ENCODE results near the gene NME8. TPM values are rescaled to one million over a fixed set of nuclear protein-coding genes. Genes with fewer than 3 reads are reported as not detected.
"Not testable (repeated sequence)": the region's sequence is repeated elsewhere in the genome, so short reads cannot be mapped to it uniquely, and the experiment has no call there.

NME8 gene
- total RNA-seq (2021) (not detected in 2 replicates), Bru-seq, nascent RNA (not detected), BruChase-seq, experiment 1, labeled RNA remaining after a 2-hour chase (not detected), BruChase-seq, experiment 2, labeled RNA remaining after a 6-hour chase (percentile 16 among the genes with signal in this experiment)
- long read RNA-seq: 0 reads

GRCh38 chr7:37848297-37848696 lies at the start of gene NME8:
NME8 (plus strand) TSS chr7:37848597; CDS start chr7:37850267, 1,670 bp downstream.
- TF ChIP-seq CTCF (conservative IDR thresholded peaks at IDR 0.05; ENCODE audit: low read depth, low read length) (no peak), EZH2 (IDR thresholded peaks at IDR 0.05; ENCODE audit: borderline replicate concordance, low read depth, low read length, poor library complexity, severe bottlenecking) (no peak)
- no peaks in the 10 kb centered on the region for H3K4me1 ChIP-seq (ENCODE audit: insufficient read depth, low read length, poor library complexity, severe bottlenecking)
- no peak for DNase-seq (ENCODE audit: low spot score)
- H3K27ac ChIP-seq (ENCODE audit: low read depth, low read length, poor library complexity, severe bottlenecking): no peak within 1 kb of the TSS
- no peaks in the 10 kb centered on the region for H3K36me3 ChIP-seq (ENCODE audit: insufficient read depth, low read length, poor library complexity, severe bottlenecking)
- ChIA-PET POLR2A (ENCODE audit: low non-redundant PET) (no interaction called here), CTCF (no interaction called here)
- H3K4me3 ChIP-seq (ENCODE audit: low read depth, low read length, poor library complexity, severe bottlenecking): no peak within 1 kb of the TSS
- H3K9me3 ChIP-seq (ENCODE audit: low read depth, low read length, poor library complexity, severe bottlenecking): no peaks in the 10 kb centered on the region
- BruUV-seq (replicated peaks): no TSS peak
- H3K27me3 ChIP-seq (replicated peaks; ENCODE audit: insufficient read depth, low read depth, low read length, poor library complexity): no peaks in the 10 kb centered on the region
- intact Hi-C loops (cut with micrococcal nuclease; ENCODE audit: unreplicated experiment): no loop called here

GRCh38 chr7:37806152-37806551 lies 42.2 kb upstream of the NME8 start:
- Histone ChIP-seq H3K9me3 (ENCODE audit: low read depth, low read length, poor library complexity, severe bottlenecking) (no peaks in the 10 kb centered on the region), H3K4me3 (ENCODE audit: low read depth, low read length, poor library complexity, severe bottlenecking) (no peak overlapping the region), H3K27me3 (replicated peaks; ENCODE audit: insufficient read depth, low read depth, low read length, poor library complexity) (no peaks in the 10 kb centered on the region), H3K27ac (ENCODE audit: low read depth, low read length, poor library complexity, severe bottlenecking) (no peak overlapping the region), H3K36me3 (ENCODE audit: insufficient read depth, low read length, poor library complexity, severe bottlenecking) (no peaks in the 10 kb centered on the region), H3K4me1 (ENCODE audit: insufficient read depth, low read length, poor library complexity, severe bottlenecking) (no peaks in the 10 kb centered on the region)
- ChIA-PET POLR2A (ENCODE audit: low non-redundant PET) (no interaction called here), CTCF (no interaction called here)
- DNase-seq (ENCODE audit: low spot score): no peak
- no peak for TF ChIP-seq CTCF (conservative IDR thresholded peaks at IDR 0.05; ENCODE audit: low read depth, low read length)
- no peak for TF ChIP-seq EZH2 (IDR thresholded peaks at IDR 0.05; ENCODE audit: borderline replicate concordance, low read depth, low read length, poor library complexity, severe bottlenecking)
- no TSS peak for BruUV-seq (replicated peaks)
- intact Hi-C loops (cut with micrococcal nuclease; ENCODE audit: unreplicated experiment): no loop called here

GRCh38 chr7:37812161-37812580 lies 36.2 kb upstream of the NME8 start:
- CTCF ChIA-PET; H3K27ac ChIP-seq (ENCODE audit: low read depth, low read length, poor library complexity, severe bottlenecking): not testable (repeated sequence)

GRCh38 chr7:37815671-37816371 lies 32.6 kb upstream of the NME8 start:
- Histone ChIP-seq H3K9me3 (ENCODE audit: low read depth, low read length, poor library complexity, severe bottlenecking) (no peaks in the 10 kb centered on the region), H3K36me3 (ENCODE audit: insufficient read depth, low read length, poor library complexity, severe bottlenecking) (no peaks in the 10 kb centered on the region), H3K27me3 (replicated peaks; ENCODE audit: insufficient read depth, low read depth, low read length, poor library complexity) (no peaks in the 10 kb centered on the region), H3K4me1 (ENCODE audit: insufficient read depth, low read length, poor library complexity, severe bottlenecking) (no peaks in the 10 kb centered on the region), H3K27ac (ENCODE audit: low read depth, low read length, poor library complexity, severe bottlenecking) (no peak overlapping the region), H3K4me3 (ENCODE audit: low read depth, low read length, poor library complexity, severe bottlenecking) (no peak overlapping the region)
- TF ChIP-seq CTCF (conservative IDR thresholded peaks at IDR 0.05; ENCODE audit: low read depth, low read length): no peak
- no peak for TF ChIP-seq EZH2 (IDR thresholded peaks at IDR 0.05; ENCODE audit: borderline replicate concordance, low read depth, low read length, poor library complexity, severe bottlenecking)
- CTCF ChIA-PET: no interaction called here
- POLR2A ChIA-PET (ENCODE audit: low non-redundant PET): no interaction called here
- DNase-seq (ENCODE audit: low spot score): no peak
- intact Hi-C loops (cut with micrococcal nuclease; ENCODE audit: unreplicated experiment): no loop called here
- no TSS peak for BruUV-seq (replicated peaks)

More at GRCh38 chr7:37812161-37812580, 36.2 kb upstream of the NME8 start:
- H3K36me3 ChIP-seq (ENCODE audit: insufficient read depth, low read length, poor library complexity, severe bottlenecking); H3K9me3 ChIP-seq (ENCODE audit: low read depth, low read length, poor library complexity, severe bottlenecking); DNase-seq (ENCODE audit: low spot score); H3K4me3 ChIP-seq (ENCODE audit: low read depth, low read length, poor library complexity, severe bottlenecking); POLR2A ChIA-PET (ENCODE audit: low non-redundant PET); H3K27me3 ChIP-seq (replicated peaks; ENCODE audit: insufficient read depth, low read depth, low read length, poor library complexity); BruUV-seq (replicated peaks); H3K4me1 ChIP-seq (ENCODE audit: insufficient read depth, low read length, poor library complexity, severe bottlenecking); intact Hi-C loops (cut with micrococcal nuclease; ENCODE audit: unreplicated experiment): not testable (repeated sequence)
